ENCODE data around the gene MTAP.

The MTAP gene

GRCh38 chr9:21969011-21969940 is 166.8 kb downstream of the MTAP start:
- DNase-seq (ENCODE audit: low read depth in 2 of 2): no peak

- DNase-seq (ENCODE audit: low read depth in 2 of 2): no peak
These were observed 167.7 kb downstream of the MTAP start for GRCh38 chr9:21969951-21970799.

- DNase-seq (ENCODE audit: low read depth in 2 of 2): no peak
These were observed 168.6 kb downstream of the MTAP start for GRCh38 chr9:21970800-21971640.

GRCh38 chr9:21972361-21972760 is 169.9 kb downstream of the MTAP start:
- no peak for DNase-seq (ENCODE audit: low read depth in 2 of 2)

GRCh38 chr9:21974343-21974721 is 171.9 kb downstream of the MTAP start:
- no peak for DNase-seq (ENCODE audit: low read depth in 2 of 2)

GRCh38 chr9:21974722-21975409 is 172.4 kb downstream of the MTAP start:
- no peak for DNase-seq (ENCODE audit: low read depth in 2 of 2)

GRCh38 chr9:21976334-21976875 is 174.0 kb downstream of the MTAP start:
- no peak for DNase-seq (ENCODE audit: low read depth in 2 of 2)

- no peak for DNase-seq (ENCODE audit: low read depth in 2 of 2)
These were observed 180.0 kb downstream of the MTAP start for GRCh38 chr9:21982391-21982790.

- no peak for DNase-seq (ENCODE audit: low read depth in 2 of 2)
These were observed 180.6 kb downstream of the MTAP start for GRCh38 chr9:21982861-21983560.

GRCh38 chr9:21983561-21983935 is 181.1 kb downstream of the MTAP start:
- no peak for DNase-seq (ENCODE audit: low read depth in 2 of 2)

- no peak for DNase-seq (ENCODE audit: low read depth in 2 of 2)
These were observed 181.7 kb downstream of the MTAP start for GRCh38 chr9:21984101-21984500.

- no peak for DNase-seq (ENCODE audit: low read depth in 2 of 2)
These were observed 183.7 kb downstream of the MTAP start for GRCh38 chr9:21985964-21986667.

Data from stimulated activated CD4-positive, alpha-beta T cell treated with anti-CD3 and anti-CD28 coated beads, Interleukin-15, amount 100 ng/mL, for 48 hours (primary cell).